Left renal pelvis (tissue), 4 donors: ENCODE measurements around the gene JMJD1C. TPM values are rescaled to one million over a fixed set of nuclear protein-coding genes. Genes with fewer than 3 reads are reported as not detected.

Source experiments
- DNase-seq, 4 donors: peaks; one replicate each; pipeline ENCODE4 v3.0.0-alpha.2; 2013; ENCODE audit warnings: low read depth in 4 of 4, low spot score in 3 of 4
- polyA plus RNA-seq, 4 donors: library from polyadenylated mRNA; unstranded; fragments of 120-200 nt; gene quantifications; one replicate each; pipeline ENCODE4 v1.2.1, GENCODE V29; 2013; ENCODE audit not compliant: insufficient read length in 4 of 4

Gene JMJD1C
- polyA plus RNA-seq, 4 donors: 98.9 to 135 (median 107) TPM

DNA sequence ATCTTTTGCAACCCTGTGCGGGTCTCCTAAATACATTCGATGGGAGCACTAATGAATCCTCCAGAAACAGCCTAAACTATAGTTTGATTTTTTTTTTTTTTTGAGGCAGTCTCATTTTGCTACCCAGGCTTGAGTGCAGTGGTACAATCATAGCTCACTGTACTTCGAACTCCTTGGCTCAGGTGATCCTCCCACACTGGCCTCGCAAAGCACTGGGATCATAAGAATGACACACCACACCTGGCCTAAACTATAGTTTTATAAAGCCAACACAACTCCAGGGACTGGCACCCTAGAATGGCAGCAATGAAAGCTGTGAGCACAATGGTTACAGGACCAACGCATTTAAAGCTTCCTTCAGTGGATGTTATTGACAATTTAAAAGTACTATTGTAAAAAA lies 14.5 kb upstream of the JMJD1C start:
- no peak for DNase-seq

DNA sequence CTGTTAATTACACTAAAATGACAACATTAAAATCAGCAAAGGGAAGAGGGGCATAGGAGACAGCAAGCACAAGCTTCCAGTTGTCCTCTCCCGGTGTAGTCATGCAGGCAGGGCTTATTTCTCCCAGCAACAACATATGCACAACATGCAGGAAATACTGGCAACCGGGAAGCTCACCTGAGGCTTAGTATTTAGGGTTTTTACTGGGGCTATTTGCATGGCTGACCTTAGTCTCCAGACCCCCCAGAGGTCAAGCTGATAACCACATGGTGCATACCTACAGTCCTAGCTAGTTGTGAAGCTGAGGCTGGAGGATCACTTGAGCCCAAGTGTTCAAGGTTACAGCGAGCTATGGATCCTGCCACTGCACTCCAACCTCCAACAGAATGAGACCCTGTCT lies 12.8 kb upstream of the JMJD1C start:
- no peak for DNase-seq

DNA sequence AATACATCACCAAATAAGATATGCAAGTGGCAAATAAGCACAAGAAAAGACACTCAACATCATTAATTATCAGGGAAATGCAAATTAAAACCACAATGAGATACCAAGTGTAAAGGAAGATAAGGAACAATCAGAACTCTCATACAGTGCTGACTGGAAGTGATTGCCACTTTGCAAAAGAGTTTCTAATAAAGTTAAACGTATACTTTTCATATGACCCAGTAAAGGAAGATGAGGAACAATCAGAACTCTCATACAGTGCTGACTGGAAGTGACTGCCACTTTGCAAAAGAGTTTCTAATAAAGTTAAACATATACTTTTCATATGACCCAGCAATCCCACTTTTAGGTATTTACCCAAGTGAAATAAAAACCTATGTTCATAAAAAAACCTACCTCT lies 12.2 kb upstream of the JMJD1C start:
- DNase-seq: no peak

DNA sequence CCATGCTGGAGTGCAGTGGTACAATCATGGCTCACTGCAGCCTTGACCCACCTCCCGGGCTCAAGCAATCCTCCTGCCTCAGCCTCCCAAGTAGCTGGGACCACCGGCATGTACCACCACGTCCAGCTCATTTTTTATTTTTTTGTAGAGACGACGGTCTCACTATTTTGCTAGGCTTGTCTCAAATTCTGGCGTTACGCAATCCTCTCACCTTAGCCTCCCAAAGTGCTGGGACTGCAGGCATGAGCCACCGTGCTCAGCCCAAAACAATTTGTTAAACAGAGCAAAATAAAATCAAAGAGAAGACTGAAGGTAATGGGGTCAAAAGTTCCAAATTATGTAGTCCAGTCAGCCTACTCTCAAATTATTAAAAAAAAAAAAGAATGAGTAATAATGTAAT lies 8.7 kb upstream of the JMJD1C start:
- no peak for DNase-seq

DNA sequence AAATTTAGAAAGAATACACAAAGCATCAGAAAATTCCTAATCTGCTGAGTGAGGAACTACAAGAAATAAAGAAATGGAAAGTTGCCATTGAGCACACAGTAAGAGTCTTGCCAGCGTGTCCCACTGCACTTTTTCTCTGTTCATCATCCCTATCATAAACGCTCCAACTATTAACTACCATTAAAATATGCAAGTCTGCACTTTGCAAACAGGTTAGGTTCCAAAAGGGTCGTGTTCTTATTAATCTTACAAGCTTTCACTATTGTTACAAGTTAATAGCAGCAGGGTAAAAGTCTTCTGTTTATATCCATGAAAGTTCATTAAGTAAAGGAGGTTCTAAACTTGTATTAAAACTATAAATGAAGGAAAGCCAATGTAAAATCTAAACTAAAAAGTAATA lies 5.2 kb upstream of the JMJD1C start:
- no peak for DNase-seq

DNA sequence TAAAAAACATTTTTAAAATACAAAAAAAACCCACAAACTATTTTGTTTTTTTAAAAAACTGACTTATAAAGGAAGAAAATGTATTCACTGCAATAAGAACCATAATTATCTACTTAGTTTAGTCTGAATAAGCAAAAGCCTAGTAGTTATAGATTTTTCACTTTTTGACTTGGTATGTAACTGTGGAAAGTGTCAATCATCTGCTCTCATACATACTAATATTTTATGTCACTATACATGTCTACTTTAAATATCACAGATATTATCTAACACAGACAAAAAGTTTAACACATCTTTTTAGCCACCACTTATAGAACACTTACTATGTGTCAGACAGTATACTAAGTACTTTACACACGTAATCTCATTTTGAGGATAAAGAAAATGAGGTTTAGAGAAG lies 3.2 kb upstream of the JMJD1C start:
- DNase-seq: no peak

DNA sequence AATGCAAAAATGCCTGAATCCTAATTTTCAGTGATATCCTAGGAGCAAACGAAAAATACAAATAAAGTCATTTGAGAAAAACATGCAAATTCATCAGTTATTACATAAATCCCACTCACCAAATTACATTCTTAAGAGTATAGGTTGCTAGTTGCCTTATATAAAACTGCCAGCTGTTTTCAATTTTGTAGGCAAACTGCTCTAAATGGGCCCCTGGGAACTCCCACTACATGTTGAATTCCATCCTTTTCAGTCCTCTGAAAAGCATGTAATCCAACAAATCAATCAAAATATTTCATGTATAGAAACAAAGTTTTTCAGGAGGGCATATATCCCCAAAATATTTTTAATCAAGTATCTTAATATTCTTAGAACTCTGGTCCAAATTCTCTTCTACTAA lies 2.1 kb upstream of the JMJD1C start:
- DNase-seq: no peak

DNA sequence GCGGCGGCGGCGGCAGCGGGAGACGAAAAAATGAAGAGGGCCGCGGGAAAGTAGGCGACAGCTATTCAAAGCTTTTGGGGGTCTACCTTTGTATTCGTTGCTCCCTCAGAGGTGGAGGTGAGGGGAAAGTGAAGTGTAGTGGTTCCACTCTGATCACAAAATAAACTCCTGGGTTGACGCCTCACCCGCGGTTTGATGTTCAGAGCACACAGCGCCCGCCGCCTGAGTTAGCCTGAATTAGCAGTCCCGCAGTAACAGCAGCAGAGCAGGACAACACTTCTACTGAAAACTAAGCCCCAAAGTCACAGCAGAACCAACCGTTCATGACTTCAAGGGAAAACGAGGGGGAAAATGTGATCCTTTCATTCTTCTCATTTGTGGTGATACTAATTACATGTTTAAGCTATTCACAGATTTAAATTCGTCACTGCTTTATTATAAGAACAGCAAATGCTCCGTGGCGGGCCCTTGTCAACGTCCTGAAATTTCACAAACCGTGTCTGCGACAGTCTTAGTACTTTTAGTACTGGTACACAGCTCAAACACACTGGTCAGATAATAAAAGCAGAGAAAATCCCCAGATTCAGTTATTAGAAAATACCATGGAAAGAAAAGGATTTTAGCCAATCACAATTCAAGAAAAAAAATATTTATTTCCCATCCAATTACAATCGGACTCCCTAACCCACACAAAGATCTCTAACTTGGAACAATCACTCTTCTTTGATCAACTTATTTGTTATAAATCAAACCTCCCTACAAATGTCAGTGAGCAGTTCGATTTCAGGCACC lies 563 bp upstream of the JMJD1C start:
- DNase-seq: peak in 3 of 4 donors; percentile 41 to 50 (median 48)

DNA sequence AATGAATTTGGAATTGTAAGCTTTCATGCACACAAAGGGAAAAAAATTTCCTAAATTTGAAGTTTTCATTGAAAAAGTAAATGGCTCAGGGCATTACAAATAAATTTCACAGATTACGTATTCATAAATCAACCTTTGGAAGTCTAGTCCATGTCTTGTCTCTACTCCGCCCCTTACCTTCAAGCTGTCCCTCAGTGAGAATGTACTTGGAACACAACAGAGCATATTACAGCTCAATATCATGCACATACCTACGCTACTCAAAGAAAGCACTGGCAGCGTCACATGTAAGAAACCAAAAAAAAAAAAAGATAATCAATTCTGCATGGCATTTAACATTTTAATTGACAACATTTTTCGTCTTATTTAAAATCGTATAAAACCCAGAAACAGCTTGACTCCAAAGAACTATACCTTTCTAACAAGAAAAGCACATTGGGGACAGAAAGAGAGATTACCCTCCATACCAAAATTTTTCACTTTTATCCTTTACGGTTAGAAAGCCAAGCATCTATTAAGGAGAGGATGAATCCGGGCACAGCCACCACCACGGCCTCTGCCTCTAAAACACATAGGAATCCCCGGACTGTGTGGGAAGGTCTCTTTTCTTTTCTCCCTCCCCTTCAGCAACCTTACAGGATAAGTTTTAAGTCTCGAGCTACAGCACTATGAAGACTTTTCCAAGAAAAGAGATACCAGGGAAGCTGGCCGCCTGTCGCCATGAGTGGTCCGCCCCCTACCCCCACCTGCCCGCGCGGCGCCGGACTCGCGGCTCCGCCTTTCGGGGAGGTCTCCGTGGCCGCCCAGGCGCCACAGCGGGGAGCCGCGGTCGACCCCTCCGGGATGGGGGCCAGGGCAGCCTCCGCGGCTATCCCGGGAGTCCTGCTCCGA lies 1.1 kb downstream of the JMJD1C start:
- peak in 1 of 4 donors; percentile 61 for DNase-seq

DNA sequence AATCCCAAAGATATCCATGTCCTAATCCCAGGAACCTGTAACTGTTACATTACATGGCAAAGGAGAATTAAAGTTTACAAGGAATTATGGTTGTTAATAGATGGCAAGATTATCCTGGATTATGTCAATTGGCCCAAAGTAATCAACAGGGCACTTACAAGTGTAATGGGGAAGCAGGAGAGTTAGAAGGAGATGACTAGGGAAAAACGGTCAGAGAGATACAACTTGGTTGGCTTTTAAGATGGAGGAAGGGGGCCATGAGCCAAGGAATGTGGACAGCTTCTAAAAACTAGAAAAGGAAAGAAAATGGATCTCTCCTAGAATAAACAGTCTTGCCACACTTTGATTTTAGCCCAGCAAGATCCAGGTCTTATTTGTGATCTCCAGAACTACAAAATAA lies 3.3 kb downstream of the JMJD1C start:
- DNase-seq: no peak

DNA sequence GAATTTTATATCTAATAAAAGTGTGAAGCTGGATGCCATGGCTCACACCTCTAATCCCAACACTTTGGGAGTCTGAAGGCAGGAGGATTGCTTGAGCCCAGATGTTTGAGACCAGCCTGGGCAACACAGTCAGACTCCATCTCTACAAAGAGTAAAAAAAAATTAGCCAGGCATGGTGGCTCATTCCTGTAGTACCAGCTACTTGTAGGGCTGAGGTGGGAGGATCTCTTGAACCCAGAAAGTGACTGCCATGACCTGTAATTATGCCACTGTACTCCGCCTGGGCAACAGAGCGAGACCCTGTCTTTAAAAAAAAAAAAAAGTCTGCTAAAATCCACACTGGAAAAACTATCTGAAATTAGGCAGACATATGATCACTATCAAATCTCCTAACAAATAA lies 7.6 kb downstream of the JMJD1C start:
- DNase-seq: no peak

DNA sequence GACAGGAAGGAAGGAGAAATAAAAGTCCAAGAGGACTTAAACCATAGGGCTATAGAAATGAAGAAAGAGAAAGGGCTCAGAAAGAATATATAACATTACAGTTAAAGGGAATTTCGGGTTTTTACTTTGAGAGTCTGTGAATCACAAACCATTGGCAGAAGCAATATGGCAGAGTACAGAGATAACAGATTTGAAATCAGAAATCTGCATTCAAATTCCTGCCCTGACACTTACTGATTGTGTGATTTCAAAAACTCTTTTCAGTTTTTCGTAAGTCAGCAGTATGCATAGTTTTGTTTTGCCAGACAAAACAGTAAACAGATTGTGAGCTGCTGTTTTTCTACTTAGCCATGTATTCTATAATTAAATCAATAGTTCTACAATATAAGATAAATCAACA lies 8.2 kb downstream of the JMJD1C start:
- no peak for DNase-seq

DNA sequence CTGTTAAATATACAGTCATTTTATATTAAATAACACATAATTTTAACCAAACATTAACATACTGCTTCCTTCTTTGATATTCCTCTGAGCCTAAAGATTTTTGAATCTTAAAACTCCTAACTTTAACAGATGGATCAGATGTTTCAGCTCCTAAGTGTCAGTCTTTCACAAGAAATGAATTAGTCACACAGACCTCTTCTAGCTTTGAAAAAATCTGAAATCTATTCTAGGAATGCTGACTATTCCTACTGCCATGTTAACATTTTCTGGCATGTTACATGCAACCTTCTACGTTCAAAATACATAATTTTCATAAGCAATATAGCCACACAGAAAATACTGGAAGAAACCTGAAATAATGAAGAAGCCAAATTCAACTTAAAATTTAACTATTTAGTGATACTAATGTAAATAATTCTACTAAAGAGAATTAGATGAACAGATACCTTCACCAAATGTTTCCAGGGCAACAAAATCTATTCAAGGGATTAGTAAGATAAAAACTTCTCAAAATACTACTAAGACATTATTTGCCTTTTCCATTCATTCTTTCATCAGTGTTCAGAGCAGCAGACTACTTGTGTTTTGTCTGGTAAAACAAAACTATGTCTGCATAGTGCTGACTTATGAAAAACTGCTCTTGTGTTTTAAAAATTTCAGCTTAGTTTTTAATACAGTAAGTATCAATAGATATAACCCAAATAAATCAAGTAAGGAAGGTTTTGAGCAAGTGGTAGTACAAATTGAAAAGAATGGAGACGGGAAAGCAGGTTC lies 9.2 kb downstream of the JMJD1C start:
- DNase-seq: no peak

DNA sequence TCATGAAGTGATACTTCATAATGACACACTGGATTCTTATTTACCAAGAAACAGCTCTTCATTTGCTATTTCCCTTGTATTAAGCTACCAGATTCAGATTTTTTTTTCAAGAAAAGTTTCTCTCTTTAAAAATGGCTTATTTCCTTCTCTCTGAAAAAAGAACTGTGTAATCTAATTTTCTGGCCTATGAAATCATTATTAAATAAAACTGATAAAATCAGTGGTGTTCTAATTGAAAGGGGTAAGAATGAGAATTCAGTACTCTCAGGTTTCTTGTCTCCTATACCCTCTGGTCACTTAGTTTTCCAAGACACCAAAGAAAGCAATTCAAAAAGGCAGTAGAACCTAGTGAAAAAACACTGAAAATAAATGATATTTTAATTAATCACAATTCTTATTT lies 10.3 kb downstream of the JMJD1C start:
- no peak for DNase-seq

DNA sequence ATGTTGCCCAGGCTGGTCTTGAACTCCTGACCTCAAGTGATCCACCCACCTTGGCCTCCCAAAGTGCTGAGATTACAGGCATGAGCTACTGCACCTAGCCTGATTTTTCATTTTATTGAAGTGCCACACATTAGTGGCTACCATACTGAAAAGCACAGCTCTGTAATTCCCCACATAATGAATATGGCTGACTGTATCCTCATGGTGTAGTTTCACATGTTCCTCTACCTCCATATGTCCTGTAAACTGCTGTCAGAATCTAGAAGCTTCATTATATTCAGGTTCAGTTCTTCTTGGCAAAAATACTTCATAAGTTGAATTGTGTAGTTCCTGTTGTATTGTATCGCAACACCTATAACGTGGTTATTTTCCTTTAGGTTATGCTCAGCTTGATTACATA lies 11.1 kb downstream of the JMJD1C start:
- no peak for DNase-seq

DNA sequence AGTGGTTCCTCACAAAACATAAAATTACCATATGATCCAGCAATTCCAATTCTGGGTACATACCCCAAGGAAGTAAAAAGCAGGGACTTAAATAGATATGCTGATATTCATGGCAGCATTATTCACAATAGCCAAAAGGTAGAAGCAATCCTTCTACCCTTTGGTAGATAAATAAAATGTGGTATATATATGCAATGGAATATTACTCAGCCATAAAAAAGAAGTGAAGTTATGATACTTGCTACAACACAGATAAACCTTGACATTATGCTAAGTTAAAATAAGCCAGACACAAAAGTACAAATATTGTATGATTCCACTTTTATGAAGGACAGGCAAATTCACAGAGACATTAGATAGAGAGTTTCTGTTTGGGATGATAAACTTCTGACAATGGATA lies 13.3 kb downstream of the JMJD1C start:
- DNase-seq: no peak

DNA sequence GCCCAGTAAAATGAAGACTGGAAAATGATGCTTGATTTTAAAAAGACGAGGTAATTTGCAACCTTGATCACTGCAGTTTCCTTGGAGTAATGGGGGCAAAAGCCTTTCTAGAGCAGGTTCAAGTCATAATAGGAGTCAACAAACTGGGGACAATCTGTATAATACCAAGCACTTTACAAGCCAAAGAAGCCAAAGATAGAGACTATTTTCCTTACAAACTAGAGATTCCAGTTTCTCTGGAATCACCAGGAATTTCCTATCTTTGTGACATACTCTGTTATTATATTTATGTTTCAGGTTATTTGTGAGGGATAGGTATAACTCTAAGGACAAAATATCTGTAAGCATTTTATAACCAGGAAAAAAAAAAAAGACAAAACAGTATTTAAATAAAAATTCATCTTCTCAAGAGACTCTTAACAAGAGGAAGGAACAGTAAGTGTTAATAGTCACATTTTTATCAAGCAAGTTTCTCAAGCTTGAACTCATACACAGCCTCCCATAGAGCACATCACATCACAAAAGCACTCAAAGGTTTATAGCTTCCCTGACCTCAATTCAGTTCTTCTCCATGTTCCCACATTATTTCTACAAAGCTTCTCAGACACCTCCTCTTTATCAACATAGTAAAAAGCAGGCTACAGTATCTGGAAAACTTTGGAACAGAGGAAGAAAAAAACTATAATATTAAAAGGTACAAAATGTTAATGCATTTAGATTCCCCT lies 18.9 kb downstream of the JMJD1C start:
- DNase-seq: no peak

DNA sequence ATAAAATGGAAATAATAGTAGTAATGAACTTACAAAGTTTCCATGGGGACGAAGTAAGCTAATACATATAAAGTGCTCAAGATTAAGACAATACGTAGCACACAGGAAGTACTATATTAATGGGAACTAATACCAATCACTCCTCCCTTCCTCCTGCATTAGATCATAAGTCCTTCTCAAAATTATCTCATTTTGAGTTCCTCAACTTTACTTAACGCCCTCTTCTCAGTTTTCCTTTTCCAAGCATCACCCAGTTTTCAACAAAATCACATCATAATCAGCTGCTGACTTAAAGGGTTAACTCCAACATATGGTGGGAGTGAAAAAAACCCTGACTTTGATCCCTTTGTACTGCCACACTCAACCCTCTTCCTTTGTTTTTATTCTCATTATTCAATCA lies 24.4 kb downstream of the JMJD1C start:
- DNase-seq: no peak

DNA sequence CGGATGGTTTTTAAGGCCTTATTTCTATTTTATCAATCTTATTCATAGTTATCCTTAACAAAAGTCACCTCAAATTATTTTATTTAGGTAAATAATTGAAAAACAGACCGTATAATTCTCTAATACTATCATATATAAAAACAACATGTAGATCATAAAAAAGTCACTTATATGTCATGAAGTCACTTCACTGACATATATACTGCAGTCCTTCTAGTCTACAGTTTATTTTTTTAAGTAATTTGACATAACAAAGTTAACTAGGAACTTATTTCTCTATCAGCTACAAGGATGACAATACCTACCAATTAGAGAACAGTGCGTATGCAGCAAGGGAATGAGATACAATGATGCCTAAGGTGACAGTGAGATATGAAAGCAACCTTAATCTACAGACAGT lies 26.2 kb downstream of the JMJD1C start:
- no peak for DNase-seq
